HG03521 (cell line): Measurements from ENCODE around the gene SERPINA12.
"Not testable (repeated sequence)": the region's sequence is repeated elsewhere in the genome, so short reads cannot be mapped to it uniquely, and the experiment has no call there.

Experiments
- ATAC-seq: cut with Tn5 transposase; IDR thresholded peaks from one replicate; pipeline ENCODE4 v1.9.1; 2021; ENCODE audit warnings: mild to moderate bottlenecking, moderate library complexity; ENCODE audit not compliant: unreplicated experiment

SERPINA12 gene

DNA sequence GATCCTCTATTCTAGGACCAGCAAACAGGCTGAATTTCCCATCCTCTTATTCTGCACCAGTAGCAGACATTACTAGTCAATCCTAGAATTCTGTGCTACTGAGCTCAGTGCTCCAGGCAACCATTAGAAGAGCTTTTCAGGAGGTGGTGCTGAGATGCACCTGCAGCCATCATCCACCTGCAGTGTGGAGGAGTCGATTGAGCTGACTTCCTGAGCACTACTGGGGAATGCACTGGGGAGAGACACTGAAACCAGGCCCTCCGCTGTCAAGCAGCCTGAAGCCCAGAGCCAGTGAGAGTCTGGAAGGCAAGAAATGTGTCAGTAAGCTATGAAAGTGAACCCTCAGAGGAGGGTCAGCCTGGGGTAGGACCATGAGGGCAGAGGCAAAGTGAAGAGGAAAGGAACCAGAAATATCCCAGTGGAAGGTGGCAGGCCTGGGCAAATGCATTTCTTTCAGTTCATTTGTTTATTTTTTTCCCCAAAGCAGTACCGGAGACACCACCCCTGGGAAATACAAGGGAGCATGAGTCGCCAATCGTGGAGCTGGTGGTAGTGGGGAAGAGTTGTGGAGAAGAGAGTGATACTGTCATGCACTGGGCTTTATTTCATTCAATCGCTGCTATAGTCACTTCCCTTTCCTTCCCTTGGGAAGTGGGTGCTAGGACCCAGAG is 28.9 kb upstream of the SERPINA12 start:
- ATAC-seq, result no peak

- no peak for ATAC-seq
These were observed 27.6 kb upstream of the SERPINA12 start for GRCh38 chr14:94536836-94537235.

DNA sequence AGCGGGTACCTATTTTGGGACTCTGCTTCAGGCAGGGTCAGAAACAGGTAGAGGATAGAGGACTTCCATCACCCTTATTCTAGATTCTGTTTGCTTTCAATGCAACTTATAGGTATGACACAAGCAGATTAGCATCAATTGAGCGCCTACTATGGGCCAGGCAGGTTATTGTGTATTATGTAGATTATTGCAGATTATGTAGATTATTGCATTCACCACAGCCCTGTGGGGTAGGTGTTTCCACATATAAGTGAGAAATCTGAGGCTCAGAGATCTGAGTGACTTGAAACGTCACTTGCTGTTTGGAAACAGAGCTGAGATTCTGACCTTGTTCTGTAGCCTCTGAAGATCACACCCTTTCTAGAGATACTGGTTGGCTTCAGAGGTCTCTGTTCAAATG is 26.2 kb upstream of the SERPINA12 start:
- no peak for ATAC-seq

- no peak for ATAC-seq
These were observed 23.2 kb upstream of the SERPINA12 start for GRCh38 chr14:94532447-94532846.

- no peak for ATAC-seq
These were observed 21.9 kb upstream of the SERPINA12 start for GRCh38 chr14:94531187-94531586.

- no peak for ATAC-seq
These were observed 14.8 kb upstream of the SERPINA12 start for GRCh38 chr14:94524093-94524492.

- no peak for ATAC-seq
These were observed 14.0 kb upstream of the SERPINA12 start for GRCh38 chr14:94523265-94523664.

DNA sequence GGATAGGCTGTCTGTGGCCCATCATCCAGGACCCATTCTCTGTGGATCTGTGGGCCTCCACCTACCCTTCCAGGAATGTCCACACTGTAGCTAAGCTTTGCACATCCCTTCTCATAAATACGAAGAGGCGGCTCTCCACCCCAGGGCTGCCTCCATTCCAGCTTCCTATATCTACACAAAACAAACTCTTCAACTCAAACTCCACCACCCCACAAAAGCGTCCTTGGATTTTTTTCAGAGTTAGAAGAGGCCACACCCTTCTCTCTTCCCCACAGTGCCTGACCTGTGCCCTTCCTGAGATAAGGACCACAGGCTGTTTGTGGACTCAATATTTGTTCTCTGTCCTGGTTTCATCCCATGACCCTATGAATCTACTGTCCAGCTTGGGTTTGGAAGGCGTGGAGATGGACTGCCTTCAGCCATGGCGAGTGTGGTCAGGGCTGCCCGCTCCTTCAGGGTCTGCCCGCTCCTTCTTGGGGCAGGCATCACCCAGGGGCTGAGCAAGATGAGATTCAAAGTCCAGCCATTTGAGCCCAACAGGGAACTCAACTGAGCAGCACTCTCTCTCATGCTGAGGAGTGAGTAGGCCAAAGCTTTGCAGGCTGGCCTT is 13.0 kb upstream of the SERPINA12 start:
- no peak for ATAC-seq

- ATAC-seq, result no peak
These were observed 12.3 kb upstream of the SERPINA12 start for GRCh38 chr14:94521375-94522114.

GRCh38 chr14:94517641-94518257 is 8.5 kb upstream of the SERPINA12 start:
- no peak for ATAC-seq

- no peak for ATAC-seq
These were observed 8.0 kb upstream of the SERPINA12 start for GRCh38 chr14:94517248-94517640.

- ATAC-seq, result no peak
These were observed 6.6 kb upstream of the SERPINA12 start for GRCh38 chr14:94515856-94516255.

DNA sequence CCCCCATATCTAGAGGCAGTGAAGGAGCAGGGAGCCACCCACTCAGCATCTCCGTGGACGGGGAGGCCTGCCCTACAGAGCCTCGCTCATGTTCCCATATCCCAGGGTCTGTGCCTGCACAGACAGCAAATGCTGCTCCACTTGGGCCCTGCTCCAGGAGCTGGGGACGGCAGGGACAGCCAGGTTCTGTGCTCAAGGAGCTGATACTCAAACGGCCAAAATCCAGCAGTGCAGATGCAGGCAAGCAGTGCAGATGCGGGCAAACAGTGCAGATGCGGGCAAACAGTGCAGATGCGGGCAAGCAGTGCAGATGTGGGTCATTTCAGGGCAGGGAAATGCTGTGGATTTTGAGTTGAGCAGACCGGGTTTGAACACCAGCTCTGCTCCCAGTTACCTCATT is 6.2 kb upstream of the SERPINA12 start:
- ATAC-seq, result no peak

DNA sequence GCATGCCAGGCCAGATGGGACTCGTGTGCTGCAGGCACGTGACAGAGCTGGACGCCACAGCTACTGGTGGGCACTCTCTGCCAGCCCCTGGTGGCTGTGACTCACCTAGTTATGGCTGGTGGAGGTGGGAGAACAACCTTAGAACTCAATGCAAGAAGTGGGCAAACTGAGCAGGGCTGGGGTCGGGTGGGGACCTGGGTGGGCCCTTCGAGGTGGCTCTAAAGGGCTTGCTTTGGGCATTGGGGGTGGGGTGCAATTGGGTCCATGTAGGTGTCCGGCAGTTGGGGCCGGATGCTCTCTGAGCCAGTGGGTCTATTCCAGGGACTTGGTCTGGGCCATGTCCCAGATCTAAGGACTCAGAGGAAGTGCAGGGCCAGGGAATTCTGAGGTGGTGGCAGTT is 5.1 kb upstream of the SERPINA12 start:
- no peak for ATAC-seq

GRCh38 chr14:94510481-94510880 is 1.2 kb upstream of the SERPINA12 start:
- ATAC-seq, result not testable (repeated sequence)

GRCh38 chr14:94505641-94506040 is 3.6 kb downstream of the SERPINA12 start:
- no peak for ATAC-seq

DNA sequence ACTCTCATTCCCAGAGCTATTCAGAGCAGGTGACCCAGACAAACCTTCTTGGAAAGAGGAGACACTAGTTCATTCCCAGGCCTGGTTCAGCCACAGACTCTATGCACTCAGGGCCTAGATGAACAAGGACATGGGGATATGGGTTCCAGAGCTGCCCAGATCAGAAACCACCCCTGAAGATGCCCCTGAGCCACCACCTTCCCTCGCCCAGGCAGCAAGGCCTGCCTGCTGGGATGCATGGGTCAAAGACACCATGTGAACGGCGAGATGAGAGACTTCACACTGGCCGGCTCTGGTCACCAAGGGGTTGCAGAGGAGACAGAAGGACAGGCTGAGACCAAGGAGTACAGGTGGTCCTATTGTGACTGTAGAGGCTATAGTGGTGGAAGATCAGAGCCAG is 4.1 kb downstream of the SERPINA12 start:
- ATAC-seq, result no peak

DNA sequence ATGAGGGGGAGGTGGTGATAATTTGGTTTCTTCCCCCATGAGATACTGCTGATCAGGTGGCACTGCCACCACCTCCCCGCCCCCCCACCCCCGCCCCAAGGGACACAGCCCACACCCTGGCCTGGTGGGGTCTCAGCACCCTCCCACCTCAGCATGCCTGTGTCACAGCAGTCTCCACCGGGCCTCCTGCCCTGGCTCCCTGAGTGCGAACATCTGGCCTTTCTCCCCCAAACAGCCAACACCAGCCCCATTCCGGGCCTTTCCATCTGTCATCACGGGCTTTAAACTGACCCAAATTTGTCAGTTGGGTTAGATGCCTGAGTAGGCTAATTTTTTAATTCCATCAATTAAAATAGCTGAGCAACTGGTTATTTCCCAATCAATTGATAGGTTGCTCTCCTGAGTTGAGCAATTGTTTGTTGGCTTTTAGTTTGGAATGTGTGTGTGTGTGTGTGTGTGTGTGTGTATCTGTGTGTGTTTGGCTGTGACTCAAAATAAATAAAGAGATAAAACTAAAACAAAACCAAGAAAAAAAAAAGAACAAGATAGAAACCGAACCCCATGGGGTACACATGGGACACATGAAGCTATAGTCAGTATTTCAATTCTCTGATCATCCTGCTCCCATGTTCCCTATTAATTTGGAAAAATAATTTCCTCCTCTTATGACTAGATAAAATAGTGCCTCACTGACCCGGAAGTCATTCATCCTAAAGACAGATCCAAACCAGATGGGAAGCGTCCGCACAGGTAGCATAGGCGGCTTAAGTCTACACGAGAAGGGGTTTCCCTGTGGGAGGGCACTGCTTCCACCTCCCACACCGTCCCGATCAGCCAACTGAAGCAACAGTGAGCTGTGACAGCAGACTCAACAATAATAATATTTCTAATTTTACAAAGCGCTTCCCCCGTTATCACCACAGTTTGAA is 7.4 kb downstream of the SERPINA12 start:
- ATAC-seq, result no peak

DNA sequence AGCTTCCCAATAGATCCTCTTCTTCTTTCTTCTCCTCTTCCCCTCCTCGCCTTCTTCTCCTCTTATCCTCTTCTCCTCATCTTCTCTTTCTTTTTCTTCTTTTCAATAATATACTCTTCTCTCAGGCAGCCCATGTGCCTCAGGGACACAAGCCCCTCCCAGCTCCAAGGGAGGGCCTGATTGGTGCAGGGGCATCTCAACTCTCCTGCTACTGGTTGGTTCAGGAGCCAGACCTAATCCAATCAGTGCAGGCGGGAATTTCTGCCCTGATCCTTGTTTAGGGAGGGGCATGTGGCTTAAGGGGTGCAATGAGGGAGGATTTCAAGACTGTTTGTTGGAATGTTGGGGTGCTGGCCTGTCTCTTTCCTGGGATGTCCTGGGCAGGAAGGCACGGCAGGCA is 9.0 kb downstream of the SERPINA12 start:
- no peak for ATAC-seq

DNA sequence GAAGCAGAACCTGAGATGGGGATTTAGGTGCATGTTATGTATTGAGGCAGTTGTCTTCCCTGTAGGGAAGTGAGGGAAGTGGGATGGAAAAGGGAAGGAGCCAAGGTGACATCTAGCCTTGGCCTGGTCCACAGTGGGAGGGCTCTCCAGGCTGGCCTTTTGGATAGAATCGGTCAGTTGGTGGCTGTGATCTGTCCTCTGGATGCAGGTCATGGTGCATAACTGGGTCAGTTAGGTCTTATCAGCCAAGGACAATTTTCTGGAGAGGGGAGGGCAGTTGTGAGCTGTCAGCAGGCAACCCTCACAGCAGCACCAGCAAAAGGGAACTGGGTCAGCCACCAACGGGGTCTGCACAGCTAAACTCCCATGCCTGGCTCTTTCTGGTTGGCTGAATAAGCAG is 9.6 kb downstream of the SERPINA12 start:
- no peak for ATAC-seq

DNA sequence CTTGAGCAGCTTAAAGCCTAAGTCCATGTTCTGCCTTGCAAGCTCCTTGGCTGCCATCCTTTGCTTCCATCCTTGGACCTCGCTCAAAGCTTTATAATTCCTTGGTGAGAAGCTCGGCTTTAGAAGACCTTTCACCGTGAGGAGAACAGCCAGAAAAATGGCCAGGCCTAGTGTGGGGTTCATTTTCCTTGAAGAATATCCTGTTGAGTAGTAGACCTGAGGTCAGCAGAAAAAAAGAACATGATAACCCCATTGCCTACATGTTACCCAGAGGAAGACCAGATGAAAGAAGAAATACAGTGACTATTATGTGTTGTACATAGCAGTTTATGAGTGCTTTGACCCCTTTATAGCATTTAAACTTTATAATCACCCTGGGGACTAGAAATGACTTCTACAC is 11.1 kb downstream of the SERPINA12 start:
- no peak for ATAC-seq
